BE2C (cell line): Measurements from ENCODE around the gene DGKI.
A peak's percentile ranks its signal among the peaks of the same experiment; 100 is the strongest.

Experiments
- DNase-seq: peaks from one replicate; pipeline ENCODE4 v3.0.0-alpha.2; 2020
- H3K27me3 ChIP-seq: fragments of 250-450 bp; sonication (Bioruptor Pico); 2 replicates; pipeline ENCODE4 v1.5.1; 2020; ENCODE audit warnings: mild to moderate bottlenecking
- H3K36me3 ChIP-seq: fragments of 250-450 bp; sonication (Bioruptor Pico); 2 replicates; pipeline ENCODE4 v1.5.1; 2020; ENCODE audit warnings: mild to moderate bottlenecking
- H3K4me1 ChIP-seq: fragments of 250-450 bp; sonication (Bioruptor Pico); 2 replicates; pipeline ENCODE4 v1.5.1; 2020
- H3K4me3 ChIP-seq: 2 replicates; pipeline ENCODE4 v1.5.1; 2011; ENCODE audit warnings: low read depth, low read length
- H3K9me3 ChIP-seq: fragments of 250-450 bp; sonication (Bioruptor Pico); 2 replicates; pipeline ENCODE4 v1.5.1; 2020
- CTCF ChIP-seq: IDR thresholded peaks from 2 replicates; pipeline ENCODE4 v1.5.1; 2012; ENCODE audit warnings: mild to moderate bottlenecking, low read depth, low read length

Gene DGKI

GRCh38 chr7:137828456-137828855 is 18.3 kb downstream of the DGKI start:
- Histone ChIP-seq H3K27me3 (no peaks in the 10 kb centered on the region), H3K36me3 (no peaks in the 10 kb centered on the region), H3K9me3 (no peaks in the 10 kb centered on the region), H3K4me3 (no peak overlapping the region), H3K4me1 (no peaks in the 10 kb centered on the region)
- TF ChIP-seq CTCF = no peak
- no peak for DNase-seq

GRCh38 chr7:137825489-137825888 is 21.3 kb downstream of the DGKI start:
- H3K9me3 ChIP-seq = no peaks in the 10 kb centered on the region
- TF ChIP-seq CTCF = no peak

GRCh38 chr7:137820677-137821420 is 25.9 kb downstream of the DGKI start:
- Histone ChIP-seq H3K27me3 (no peaks in the 10 kb centered on the region), H3K4me1 (0 out of 2 replicates have a peak, but pooled peaks cover 2% of the 10 kb centered on the region), H3K9me3 (no peaks in the 10 kb centered on the region), H3K4me3 (no peak overlapping the region), H3K36me3 (no peaks in the 10 kb centered on the region)
- DNase-seq = peak; percentile 26
- no peak for TF ChIP-seq CTCF

More at GRCh38 chr7:137825489-137825888, 21.3 kb downstream of the DGKI start:
- Histone ChIP-seq H3K4me3 (no peak overlapping the region), H3K36me3 (no peaks in the 10 kb centered on the region), H3K4me1 (no peaks in the 10 kb centered on the region), H3K27me3 (no peaks in the 10 kb centered on the region)
- DNase-seq = no peak

- Histone ChIP-seq H3K4me3 (no peak overlapping the region), H3K4me1 (0 out of 2 replicates have a peak, but pooled peaks cover 2% of the 10 kb centered on the region), H3K27me3 (no peaks in the 10 kb centered on the region), H3K9me3 (no peaks in the 10 kb centered on the region), H3K36me3 (no peaks in the 10 kb centered on the region)
- DNase-seq = no peak
- TF ChIP-seq CTCF = no peak
Observed at GRCh38 chr7:137820156-137820555, 26.6 kb downstream of the DGKI start.

GRCh38 chr7:137818036-137818435 is 28.7 kb downstream of the DGKI start:
- peaks cover 2% of the 10 kb centered on the region; the same call in 1 of the 2 replicates for H3K4me1 ChIP-seq
- H3K9me3 ChIP-seq = no peaks in the 10 kb centered on the region
- H3K4me3 ChIP-seq = no peak overlapping the region
- DNase-seq = no peak
- H3K36me3 ChIP-seq = no peaks in the 10 kb centered on the region
- H3K27me3 ChIP-seq = no peaks in the 10 kb centered on the region
- TF ChIP-seq CTCF = no peak

- peaks cover 11% of the 10 kb centered on the region for H3K4me1 ChIP-seq
- peak; percentile 46 for TF ChIP-seq CTCF
- no peaks in the 10 kb centered on the region for H3K27me3 ChIP-seq
- DNase-seq = no peak
- no peak overlapping the region for H3K4me3 ChIP-seq
- no peaks in the 10 kb centered on the region; the same call in 1 of the 2 replicates for H3K9me3 ChIP-seq
- no peaks in the 10 kb centered on the region for H3K36me3 ChIP-seq
Observed at GRCh38 chr7:137816696-137817320, 30.0 kb downstream of the DGKI start.
